T1000 (cell line): Measurements from ENCODE around the gene PPP1R7.
"Not testable (repeated sequence)": the region's sequence is repeated elsewhere in the genome, so short reads cannot be mapped to it uniquely, and the experiment has no call there.

ENCODE experiments used
- DNase-seq: peaks from one replicate; lab custom pipeline; 2025; ENCODE audit warnings: mixed read lengths; lab: John Stamatoyannopoulos, UW

PPP1R7 gene

GRCh38 chr2:241195506-241196130 lies 45.4 kb downstream of the PPP1R7 start:
- DNase-seq = no peak

- not testable (repeated sequence) for DNase-seq
Observed at GRCh38 chr2:241197246-241197645, 47.0 kb downstream of the PPP1R7 start.

- DNase-seq = no peak
Observed at GRCh38 chr2:241197947-241198346, 47.7 kb downstream of the PPP1R7 start.

- no peak for DNase-seq
Observed at GRCh38 chr2:241198381-241199279, 48.4 kb downstream of the PPP1R7 start.

- no peak for DNase-seq
Observed at GRCh38 chr2:241199286-241199685, 49.0 kb downstream of the PPP1R7 start.

GRCh38 chr2:241199897-241200821 lies 49.9 kb downstream of the PPP1R7 start:
- DNase-seq = no peak

GRCh38 chr2:241200822-241201395 lies 50.6 kb downstream of the PPP1R7 start:
- DNase-seq = no peak

- DNase-seq = no peak
Observed at GRCh38 chr2:241201445-241202267, 51.4 kb downstream of the PPP1R7 start.

GRCh38 chr2:241202268-241202585 lies 52.0 kb downstream of the PPP1R7 start:
- no peak for DNase-seq

- DNase-seq = no peak
Observed at GRCh38 chr2:241202681-241203080, 52.4 kb downstream of the PPP1R7 start.

GRCh38 chr2:241203218-241204009 lies 53.1 kb downstream of the PPP1R7 start:
- DNase-seq = no peak

- DNase-seq = no peak
Observed at GRCh38 chr2:241204010-241204384, 53.7 kb downstream of the PPP1R7 start.

GRCh38 chr2:241204490-241204889 lies 54.2 kb downstream of the PPP1R7 start:
- no peak for DNase-seq

GRCh38 chr2:241205086-241205485 lies 54.8 kb downstream of the PPP1R7 start:
- DNase-seq = no peak

GRCh38 chr2:241207151-241207550 lies 56.9 kb downstream of the PPP1R7 start:
- DNase-seq = no peak

GRCh38 chr2:241207641-241208040 lies 57.4 kb downstream of the PPP1R7 start:
- no peak for DNase-seq

- DNase-seq = no peak
Observed at GRCh38 chr2:241208058-241208457, 57.8 kb downstream of the PPP1R7 start.

GRCh38 chr2:241209271-241209670 lies 59.0 kb downstream of the PPP1R7 start:
- DNase-seq = no peak

GRCh38 chr2:241211276-241211675 lies 61.0 kb downstream of the PPP1R7 start:
- no peak for DNase-seq

- DNase-seq = no peak
Observed at GRCh38 chr2:241213041-241213440, 62.8 kb downstream of the PPP1R7 start.
